Activated CD8-positive, alpha-beta memory T cell treated with anti-CD3 and anti-CD28 coated beads for 24 hours (primary cell): ENCODE results near the gene SLC1A2.

ENCODE experiments used
- DNase-seq: peaks from one replicate; pipeline ENCODE4 v3.0.0-alpha.2; 2020

Gene SLC1A2

GRCh38 chr11:35412285-35412684, 7.1 kb downstream of the SLC1A2 start:
- no peak for DNase-seq

- DNase-seq = no peak
Observed at GRCh38 chr11:35407041-35407440, 12.3 kb downstream of the SLC1A2 start.

GRCh38 chr11:35404388-35404775, 15.0 kb downstream of the SLC1A2 start:
- DNase-seq = no peak

- no peak for DNase-seq
Observed at GRCh38 chr11:35403765-35404387, 15.5 kb downstream of the SLC1A2 start.

DNA sequence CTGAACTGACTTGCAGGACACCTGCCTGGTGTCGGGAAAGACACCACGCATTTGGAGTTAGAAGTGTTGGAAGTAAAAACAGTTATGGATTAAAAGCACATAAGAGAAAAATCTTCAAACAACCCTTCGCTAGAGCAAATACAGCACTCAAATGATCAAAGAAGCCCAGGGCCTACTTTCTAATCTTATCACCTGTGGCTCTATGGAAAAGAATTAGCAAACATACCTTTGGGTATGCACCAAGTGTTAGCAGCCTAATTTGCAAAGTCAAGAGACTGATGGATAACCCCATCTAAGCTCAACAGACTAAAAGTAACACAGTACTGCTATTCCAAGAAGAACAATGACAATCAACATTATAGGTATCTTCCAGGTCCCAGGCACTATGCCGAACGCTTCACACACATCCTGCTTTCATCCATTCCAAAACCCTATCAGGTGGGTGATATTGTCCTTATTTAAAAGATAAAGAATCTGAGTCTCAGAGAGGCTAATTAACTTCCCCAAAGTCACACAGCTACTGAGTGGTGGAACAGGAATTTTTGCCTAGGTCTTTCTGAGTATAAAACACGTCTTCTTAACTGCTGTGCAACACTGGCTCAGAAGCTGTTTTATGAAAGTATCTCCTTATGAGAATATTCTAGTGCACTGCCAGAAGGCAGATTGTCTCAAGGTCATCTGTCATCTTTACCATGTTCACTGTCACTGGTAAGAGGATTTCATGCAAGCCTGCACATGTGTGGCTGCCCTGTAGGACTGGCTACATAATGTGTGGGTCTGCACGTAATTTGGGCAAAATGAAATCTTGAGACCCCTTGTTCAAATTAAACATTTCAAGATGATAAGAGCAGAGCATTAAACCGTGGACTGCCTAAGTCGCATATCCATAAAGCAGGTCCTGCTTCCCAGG, 16.4 kb downstream of the SLC1A2 start:
- no peak for DNase-seq

GRCh38 chr11:35398881-35399280, 20.5 kb downstream of the SLC1A2 start:
- DNase-seq = no peak

GRCh38 chr11:35394941-35395340, 24.4 kb downstream of the SLC1A2 start:
- no peak for DNase-seq

GRCh38 chr11:35393098-35393497, 26.3 kb downstream of the SLC1A2 start:
- DNase-seq = no peak

GRCh38 chr11:35391922-35392688, 27.3 kb downstream of the SLC1A2 start:
- peak; percentile 97 for DNase-seq

DNA sequence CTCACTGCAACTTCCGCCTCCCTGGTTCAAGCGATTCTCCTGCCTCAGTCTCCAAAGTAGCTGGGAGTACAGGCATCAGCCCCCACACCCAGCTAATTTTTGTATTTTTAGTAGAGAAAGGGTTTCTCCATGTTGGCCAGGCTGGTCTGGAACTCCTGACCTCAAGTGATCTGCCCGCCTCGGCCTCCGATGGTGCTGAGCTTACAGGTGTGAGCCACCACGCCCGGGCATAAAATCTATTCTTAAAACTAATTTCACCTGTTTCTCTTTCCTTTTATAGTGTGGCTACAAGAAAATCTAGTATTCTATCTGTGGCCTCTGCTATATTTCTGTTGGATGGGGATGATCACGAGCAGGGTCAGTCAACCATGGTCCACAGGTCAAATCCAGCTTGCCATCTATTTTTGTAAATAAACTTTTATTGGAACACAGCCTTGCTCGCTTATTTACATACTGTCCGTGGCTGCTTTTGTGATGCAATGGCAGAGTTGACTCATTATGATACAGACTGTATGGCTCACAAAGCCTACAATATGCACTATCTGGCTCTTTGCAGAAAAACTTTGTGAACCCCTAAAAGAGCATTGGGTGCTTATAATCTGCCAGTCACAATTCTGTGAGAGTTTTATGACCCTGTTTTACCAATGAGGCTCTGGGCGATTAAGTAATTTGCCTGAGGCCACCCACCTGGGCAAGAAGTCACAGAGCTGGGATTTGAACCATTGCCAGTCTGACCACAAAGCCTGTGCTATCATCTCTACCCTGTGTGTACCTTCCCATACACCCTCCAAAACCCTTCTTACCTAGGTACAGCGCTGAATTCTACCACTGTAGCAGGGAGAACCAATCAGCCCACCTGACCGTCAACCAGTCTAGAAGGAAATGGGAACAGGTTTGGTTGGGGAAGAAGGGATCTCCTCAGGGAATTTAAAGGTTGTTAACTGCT, 28.3 kb downstream of the SLC1A2 start:
- no peak for DNase-seq

GRCh38 chr11:35389897-35390465, 29.4 kb downstream of the SLC1A2 start:
- no peak for DNase-seq

DNA sequence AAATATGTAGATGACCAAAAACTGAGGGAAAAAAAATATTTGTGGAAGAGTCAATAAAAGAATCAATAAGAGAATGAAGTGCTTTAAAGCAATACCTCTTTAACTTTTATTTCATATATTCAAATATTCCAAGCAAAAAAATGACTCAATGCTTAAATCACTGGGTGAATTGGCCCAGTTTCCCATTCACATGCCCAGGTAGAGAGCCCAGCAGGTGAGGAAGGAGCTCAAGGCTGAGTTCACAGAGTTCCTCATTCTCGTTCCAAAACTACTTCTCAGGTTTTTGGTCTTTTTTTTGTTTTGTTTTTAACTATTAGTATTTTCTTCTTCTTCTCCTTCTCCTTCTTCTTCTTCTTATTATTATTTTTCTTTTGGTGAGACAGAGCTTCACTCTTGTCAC, 30.2 kb downstream of the SLC1A2 start:
- DNase-seq = no peak

DNA sequence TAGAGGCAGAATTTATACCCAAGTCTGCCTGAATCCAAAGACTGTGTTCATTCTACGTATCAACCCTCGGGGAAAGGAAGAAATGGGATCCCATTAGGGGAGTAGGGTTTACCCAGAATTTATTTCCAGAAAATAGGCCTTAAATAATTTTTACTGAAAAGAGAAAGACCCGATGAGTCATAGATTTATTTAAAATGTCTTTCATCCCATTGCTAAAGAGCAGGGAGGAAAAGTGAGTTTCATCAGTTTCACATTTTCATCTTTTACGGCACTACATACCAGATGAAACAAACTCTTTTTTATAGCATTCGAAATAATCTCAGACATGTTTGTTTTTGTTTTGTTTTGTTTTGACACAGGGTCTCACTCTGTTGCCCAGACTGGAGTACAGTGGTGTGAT, 31.3 kb downstream of the SLC1A2 start:
- no peak for DNase-seq

- DNase-seq = no peak
Observed at GRCh38 chr11:35387111-35387982, 32.0 kb downstream of the SLC1A2 start.

- DNase-seq = no peak
Observed at GRCh38 chr11:35383953-35384352, 35.4 kb downstream of the SLC1A2 start.

DNA sequence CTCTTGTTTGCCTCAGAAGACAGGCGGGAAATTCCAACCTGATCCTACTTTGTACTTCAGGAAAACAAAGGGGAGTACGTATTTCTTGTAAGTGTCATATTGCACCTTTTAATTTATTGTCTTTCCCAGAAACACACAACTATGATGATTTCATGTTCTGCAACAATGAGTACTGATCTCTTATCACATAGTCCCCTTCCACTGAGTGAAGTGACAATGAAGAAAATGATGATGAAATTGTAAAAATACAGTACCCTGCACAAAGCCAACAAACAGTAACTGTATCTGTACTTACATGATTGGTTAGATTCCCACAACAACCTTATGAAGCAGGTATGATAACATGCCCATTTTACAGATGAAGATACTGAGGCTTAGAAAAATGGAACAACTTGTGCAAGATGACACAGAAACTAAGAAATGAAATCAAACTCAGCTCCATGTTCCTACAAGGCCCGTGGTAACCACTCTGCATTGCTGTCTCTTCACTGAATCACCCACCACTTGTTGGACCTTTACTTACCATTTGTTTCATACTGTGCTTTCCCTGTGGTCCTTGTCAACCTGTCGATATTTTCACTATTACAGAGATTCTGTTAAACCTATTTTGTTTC, 37.5 kb downstream of the SLC1A2 start:
- no peak for DNase-seq

DNA sequence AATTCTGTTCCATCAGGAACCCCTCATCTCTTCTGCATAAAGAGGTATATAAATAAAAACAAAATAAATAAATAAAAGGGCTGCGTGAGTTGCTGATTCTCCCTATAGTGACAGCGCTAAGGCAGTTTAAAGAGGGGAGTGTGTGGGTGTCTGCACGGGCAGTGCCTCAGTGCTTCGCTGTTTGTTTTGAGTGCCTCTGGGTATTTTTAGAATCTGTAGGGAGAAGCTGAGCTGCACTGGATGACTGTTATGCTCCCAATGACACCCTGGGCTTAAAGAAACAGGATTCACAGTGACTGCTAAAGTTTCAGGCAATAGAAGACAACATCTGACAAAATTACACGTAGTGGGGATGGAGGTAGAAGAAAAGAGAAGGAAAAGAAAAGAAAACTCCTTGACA, 38.8 kb downstream of the SLC1A2 start:
- no peak for DNase-seq

- DNase-seq = no peak
Observed at GRCh38 chr11:35377262-35377661, 42.1 kb downstream of the SLC1A2 start.

DNA sequence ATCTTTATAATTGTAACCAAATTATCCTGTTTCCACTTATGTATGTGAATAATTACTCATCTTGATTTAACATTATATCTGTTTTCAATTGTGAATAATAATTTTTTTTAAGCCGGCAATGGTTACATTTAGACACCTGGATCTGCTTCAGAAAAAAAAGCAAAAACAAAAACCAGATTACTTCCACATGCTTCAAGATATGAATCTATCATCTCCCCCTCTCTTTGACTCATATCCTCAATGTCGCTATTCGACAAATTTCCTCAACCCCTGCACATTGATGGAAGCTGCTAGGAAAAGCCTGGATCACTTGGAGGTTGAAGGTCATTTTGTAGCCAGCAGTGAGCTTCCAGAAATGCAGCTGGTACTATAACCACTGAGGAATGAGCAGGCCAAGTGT, 42.7 kb downstream of the SLC1A2 start:
- DNase-seq = no peak

DNA sequence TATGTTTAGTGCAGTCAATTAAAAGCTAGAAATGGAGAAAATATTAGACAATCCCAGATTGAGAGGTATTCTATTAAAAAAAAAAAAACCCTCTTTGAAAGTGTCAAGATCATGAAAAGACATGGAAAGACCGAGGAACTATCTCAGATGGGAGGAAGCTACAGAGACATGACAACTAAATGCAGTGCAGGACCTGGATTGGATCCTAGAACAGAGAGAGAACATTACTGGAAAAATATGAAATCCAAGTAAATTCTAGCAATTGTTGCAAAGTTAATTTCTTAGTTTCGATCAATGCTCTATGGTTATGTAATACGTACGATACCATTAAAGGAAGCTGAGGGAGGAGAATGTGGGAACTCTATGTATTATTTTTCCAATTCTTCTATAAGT, 43.2 kb downstream of the SLC1A2 start:
- no peak for DNase-seq
